Right lobe of liver (tissue), 6 donors: ENCODE data around the gene AIMP2. TPM values are rescaled to one million over a fixed set of nuclear protein-coding genes. Genes with fewer than 3 reads are reported as not detected.

Experiments
- ATAC-seq, 4 donors: fragments of 200-7000 bp; cut with Tn5 transposase; one replicate each; pipeline ENCODE4 v1.9.1; 2020; ENCODE audit warnings: mild to moderate bottlenecking in 4 of 4, moderate library complexity in 4 of 4
- DNase-seq, 3 donors: peaks; one replicate each; pipeline ENCODE4 v3.0.0-alpha.2; 2020
- H3K27ac ChIP-seq, 3 donors: fragments of 200-600 bp; one replicate each; pipeline ENCODE4 v1.8.0; 2022
- H3K27me3 ChIP-seq, 2 donors: fragments of 200-600 bp; one replicate each; pipeline ENCODE4 v1.8.0; 2022
- H3K36me3 ChIP-seq, 4 donors: fragments of 200-600 bp; sonication (generic) in 1 of 4; one replicate each; pipeline versions ENCODE4 v1.5.1 to v1.8.0; 2017 to 2022; ENCODE audit warnings: control low read depth in 1 of 4
- H3K4me1 ChIP-seq, 4 donors: fragments of 200-600 bp; sonication (generic) in 1 of 4; one replicate each; pipeline versions ENCODE4 v1.5.1 to v1.8.0; 2017 to 2022; ENCODE audit warnings: control low read depth in 1 of 4
- H3K4me3 ChIP-seq, 3 donors: fragments of 200-600 bp; one replicate each; pipeline ENCODE4 v1.8.0; 2022
- H3K9me3 ChIP-seq, 4 donors: fragments of 200-600 bp; sonication (generic) in 1 of 4; one replicate each; pipeline versions ENCODE4 v1.5.1 to v1.8.0; 2017 to 2022; ENCODE audit warnings: control low read depth in 1 of 4
- POLR2A ChIP-seq: fragments of 450-650 bp; IDR thresholded peaks from one replicate; pipeline ENCODE4 v1.6.1; 2017; ENCODE audit warnings: antibody characterized with exemption, mild to moderate bottlenecking
- WGBS: methylation state at CpG from one replicate; pipeline ENCODE4 v1.1.6; 2018; ENCODE audit warnings: low coverage, low lambda C conversion rate; ENCODE audit not compliant: insufficient coverage; ENCODE audit errors: missing lambda C conversion rate; 5-methylcytosine and 5-hydroxymethylcytosine counted together
- intact Hi-C, 2 donors: fragments of 100-400 bp; cut with DNase I; formaldehyde crosslinking; loops; one replicate each; pipeline versions ENCODE4 v1.11.2 to v1.14.1; 2022
- small RNA-seq, 2 experiments: library from RNA; depleted of rRNA; stranded (forward); fragments of <200 nt; gene quantifications; one replicate each; pipeline ENCODE3, GENCODE V24; 2016
- total RNA-seq, 6 experiments: library from RNA; depleted of rRNA in 2 of 6; stranded (reverse); fragments of >200 nt in 2 of 6; fragmentation: NEBNext Ultra II Directional in 3 of 6; extraction: Animal tissue kit (Norgen Biotek cat#: 25700) in 3 of 6; gene quantifications; one replicate each; pipeline versions ENCODE4 v1.1.0 to v1.2.4, GENCODE V29; 2016 to 2023
- donor health status: DM: no; HTN: yes; CAD: no.
- donor health status: DM: no; HTN: no; CAD: no.
- donor health status: DM: no; HTN: no; CAD: no.
- donor health status: DM: no; HTN: yes; CAD: no.
- donor health status: DM: no; HTN: yes; CAD: no.

Gene AIMP2
- total RNA-seq, 6 experiments from 2014 or later: 20.2 to 53.6 (median 24.6) TPM

DNA sequence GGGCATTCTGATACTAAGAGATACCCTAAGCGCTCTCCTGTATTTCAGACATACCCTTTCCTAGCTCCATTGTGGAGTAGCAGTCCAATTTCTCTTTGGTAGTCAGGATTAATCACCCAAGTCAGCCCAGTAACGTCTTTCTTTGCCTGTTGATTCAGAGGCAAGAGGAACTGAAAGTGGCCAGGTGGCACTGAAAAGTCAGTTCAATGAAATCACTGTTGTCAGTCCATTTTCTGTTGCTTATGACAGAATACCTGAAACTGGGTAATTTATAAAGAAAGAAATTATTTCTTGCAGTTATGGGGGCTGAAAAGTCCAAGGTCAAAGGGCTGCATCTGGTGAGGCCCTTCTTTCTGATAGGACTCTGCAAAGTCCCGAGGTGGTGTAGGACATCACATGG lies 62.3 kb downstream of the AIMP2 start:
- Histone ChIP-seq H3K9me3 (no peaks in the 10 kb centered on the region), H3K4me3 (no peak overlapping the region), H3K36me3 (no peaks in the 10 kb centered on the region), H3K27ac (no peak overlapping the region), H3K27me3 (no peaks in the 10 kb centered on the region), H3K4me1 (no peaks in the 10 kb centered on the region)
- DNase-seq (no peak), ATAC-seq (no peak)
- no peak for TF ChIP-seq POLR2A
- intact Hi-C loops: no loop called here
- 79% methylated on average over 3 of the region's 3 CpGs for WGBS

Small RNA genes lying within 50 kb of the gene (small RNA-seq; reads per million reads assigned to genes)
- gene RF00019: 0 reads per million in 2 experiments
- 0 reads per million in 2 experiments for gene RNU6-218P
- gene SNORA80D: 0.78 to 0.97 reads per million in 2 experiments

Other genes with a start within 250 kb of the AIMP2 start
- 10 to 100 TPM; 11.1 to 15.0 (median 12.7) TPM for gene RNF216, start 227.6 kb upstream of the AIMP2 start, total RNA-seq
- not detected for gene OCM, start 128.5 kb upstream of the AIMP2 start, total RNA-seq
- gene CCZ1, start 110.5 kb upstream of the AIMP2 start, total RNA-seq: 10 to 100 TPM; 18.8 to 35.5 (median 26.6) TPM
- under 1 TPM in 3 of 6 experiments, not detected in 3; 0.19 to 0.92 (median 0.47) TPM for gene RSPH10B, start 38.6 kb upstream of the AIMP2 start, total RNA-seq
- 1 to 10 TPM; 3.9 to 6.8 (median 5.8) TPM for gene PMS2, start 223 bp upstream of the AIMP2 start, total RNA-seq
- under 1 TPM in 1 of 6 experiments, not detected in 5; 0.26 TPM for gene ANKRD61, start 22.1 kb downstream of the AIMP2 start, total RNA-seq
- 100 to 1,000 TPM in 2 of 6 experiments, 10 to 100 TPM in 4; 69.3 to 271 (median 72.8) TPM for gene EIF2AK1, start 49.9 kb downstream of the AIMP2 start, total RNA-seq
- 1 to 10 TPM; 3.1 to 4.5 (median 4.2) TPM for gene USP42, start 95.7 kb downstream of the AIMP2 start, total RNA-seq